GM12878 (cell line): ENCODE results near the gene ALS2.

Source experiments
- EP300 ChIP-seq, 2 experiments: fragments of 150-350 bp in 1 of 2; IDR thresholded peaks; 2 replicates each; pipeline ENCODE4 v1.6.1; 2011 to 2012; ENCODE audit warnings: low read depth in 2 of 2, low read length in 2 of 2, borderline replicate concordance in 1 of 2, improper control_type of control experiment in 1 of 2, inconsistent platforms in 1 of 2; ENCODE audit not compliant: control insufficient read depth in 1 of 2
- POLR2A ChIP-seq: IDR thresholded peaks from 2 replicates; pipeline ENCODE4 v1.6.1; 2011; ENCODE audit warnings: low read depth, mild to moderate bottlenecking, low read length
- POLR2AphosphoS5 ChIP-seq: IDR thresholded peaks from 2 replicates; pipeline ENCODE4 v1.6.1; 2011; ENCODE audit warnings: mild to moderate bottlenecking, low read length, inconsistent platforms
- SRF ChIP-seq, 2 experiments: IDR thresholded peaks; 2 replicates each; pipeline ENCODE4 v1.6.1; 2011; ENCODE audit warnings: low read depth in 2 of 2, low read length in 2 of 2, mild to moderate bottlenecking in 1 of 2, moderate library complexity in 1 of 2
- TAF1 ChIP-seq: IDR thresholded peaks from 2 replicates; pipeline ENCODE4 v1.6.1; 2011; ENCODE audit warnings: mild to moderate bottlenecking, low read depth, low read length, borderline replicate concordance
- TF ChIP-seq, protein P1 (sequence below), 3 experiments: IDR thresholded peaks in 2 of 3; conservative IDR thresholded peaks in 1 of 3; 2 replicates each; pipeline ENCODE4 v1.5.1; 2011; ENCODE audit warnings: low read depth in 3 of 3, low read length in 3 of 3, mild to moderate bottlenecking in 3 of 3, control low read depth in 2 of 3, moderate library complexity in 2 of 3, inconsistent platforms in 1 of 3, mixed read lengths in 1 of 3; ENCODE audit not compliant: control insufficient read depth in 2 of 3, insufficient read depth in 1 of 3; ENCODE audit errors: extremely low read depth in 1 of 3
- TF ChIP-seq, protein P2 (sequence below): fragments of 150-350 bp; IDR thresholded peaks from 2 replicates; pipeline ENCODE4 v1.6.1; 2016; ENCODE audit warnings: low read depth, low read length

GRCh38 chr2:201786471-201786870, 5.7 kb upstream of the ALS2 start:
- TF ChIP-seq, protein P1, sequence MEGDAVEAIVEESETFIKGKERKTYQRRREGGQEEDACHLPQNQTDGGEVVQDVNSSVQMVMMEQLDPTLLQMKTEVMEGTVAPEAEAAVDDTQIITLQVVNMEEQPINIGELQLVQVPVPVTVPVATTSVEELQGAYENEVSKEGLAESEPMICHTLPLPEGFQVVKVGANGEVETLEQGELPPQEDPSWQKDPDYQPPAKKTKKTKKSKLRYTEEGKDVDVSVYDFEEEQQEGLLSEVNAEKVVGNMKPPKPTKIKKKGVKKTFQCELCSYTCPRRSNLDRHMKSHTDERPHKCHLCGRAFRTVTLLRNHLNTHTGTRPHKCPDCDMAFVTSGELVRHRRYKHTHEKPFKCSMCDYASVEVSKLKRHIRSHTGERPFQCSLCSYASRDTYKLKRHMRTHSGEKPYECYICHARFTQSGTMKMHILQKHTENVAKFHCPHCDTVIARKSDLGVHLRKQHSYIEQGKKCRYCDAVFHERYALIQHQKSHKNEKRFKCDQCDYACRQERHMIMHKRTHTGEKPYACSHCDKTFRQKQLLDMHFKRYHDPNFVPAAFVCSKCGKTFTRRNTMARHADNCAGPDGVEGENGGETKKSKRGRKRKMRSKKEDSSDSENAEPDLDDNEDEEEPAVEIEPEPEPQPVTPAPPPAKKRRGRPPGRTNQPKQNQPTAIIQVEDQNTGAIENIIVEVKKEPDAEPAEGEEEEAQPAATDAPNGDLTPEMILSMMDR (IDR thresholded peaks at IDR 0.05 in 2 of 3, conservative IDR thresholded peaks at IDR 0.05 in 1 of 3; ENCODE audit: control insufficient read depth in 2 of 3, extremely low read depth in 1 of 3, insufficient read depth in 1 of 3, low read depth in 3 of 3, low read length in 3 of 3): no peak
- TF ChIP-seq EP300 (IDR thresholded peaks at IDR 0.05; ENCODE audit: borderline replicate concordance in 1 of 2, control insufficient read depth in 1 of 2, low read depth in 2 of 2, low read length in 2 of 2) (no peak), SRF (IDR thresholded peaks at IDR 0.05; ENCODE audit: low read depth in 2 of 2, low read length in 2 of 2) (no peak), POLR2A (no peak), POLR2AphosphoS5 (no peak), TAF1 (no peak)
- TF ChIP-seq, protein P2, sequence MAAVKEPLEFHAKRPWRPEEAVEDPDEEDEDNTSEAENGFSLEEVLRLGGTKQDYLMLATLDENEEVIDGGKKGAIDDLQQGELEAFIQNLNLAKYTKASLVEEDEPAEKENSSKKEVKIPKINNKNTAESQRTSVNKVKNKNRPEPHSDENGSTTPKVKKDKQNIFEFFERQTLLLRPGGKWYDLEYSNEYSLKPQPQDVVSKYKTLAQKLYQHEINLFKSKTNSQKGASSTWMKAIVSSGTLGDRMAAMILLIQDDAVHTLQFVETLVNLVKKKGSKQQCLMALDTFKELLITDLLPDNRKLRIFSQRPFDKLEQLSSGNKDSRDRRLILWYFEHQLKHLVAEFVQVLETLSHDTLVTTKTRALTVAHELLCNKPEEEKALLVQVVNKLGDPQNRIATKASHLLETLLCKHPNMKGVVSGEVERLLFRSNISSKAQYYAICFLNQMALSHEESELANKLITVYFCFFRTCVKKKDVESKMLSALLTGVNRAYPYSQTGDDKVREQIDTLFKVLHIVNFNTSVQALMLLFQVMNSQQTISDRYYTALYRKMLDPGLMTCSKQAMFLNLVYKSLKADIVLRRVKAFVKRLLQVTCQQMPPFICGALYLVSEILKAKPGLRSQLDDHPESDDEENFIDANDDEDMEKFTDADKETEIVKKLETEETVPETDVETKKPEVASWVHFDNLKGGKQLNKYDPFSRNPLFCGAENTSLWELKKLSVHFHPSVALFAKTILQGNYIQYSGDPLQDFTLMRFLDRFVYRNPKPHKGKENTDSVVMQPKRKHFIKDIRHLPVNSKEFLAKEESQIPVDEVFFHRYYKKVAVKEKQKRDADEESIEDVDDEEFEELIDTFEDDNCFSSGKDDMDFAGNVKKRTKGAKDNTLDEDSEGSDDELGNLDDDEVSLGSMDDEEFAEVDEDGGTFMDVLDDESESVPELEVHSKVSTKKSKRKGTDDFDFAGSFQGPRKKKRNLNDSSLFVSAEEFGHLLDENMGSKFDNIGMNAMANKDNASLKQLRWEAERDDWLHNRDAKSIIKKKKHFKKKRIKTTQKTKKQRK: no peak
